K562 (cell line): ENCODE data around the gene FOXA3. TPM values are rescaled to one million over a fixed set of nuclear protein-coding genes. Genes with fewer than 3 reads are reported as not detected.

Experiments
- ARID1B ChIP-seq: fragments of 450-650 bp; IDR thresholded peaks from 2 replicates; pipeline ENCODE4 v1.6.1; 2016; ENCODE audit warnings: antibody characterized with exemption, mild to moderate bottlenecking, inconsistent platforms
- ARID2 ChIP-seq: fragments of 450-650 bp; IDR thresholded peaks from 2 replicates; pipeline ENCODE4 v1.6.1; 2017; ENCODE audit warnings: antibody characterized with exemption, mild to moderate bottlenecking
- BDP1 ChIP-seq: IDR thresholded peaks from 3 replicates; pipeline ENCODE4 v1.6.1; 2011; ENCODE audit not compliant: insufficient read length, insufficient read depth
- BHLHE40 ChIP-seq: IDR thresholded peaks from 2 replicates; pipeline ENCODE4 v1.6.1; 2011; ENCODE audit warnings: low read length, improper control_type of control experiment
- BMI1 ChIP-seq: fragments of 150-350 bp; IDR thresholded peaks from 2 replicates; pipeline ENCODE4 v1.6.1; 2014; ENCODE audit warnings: low read length
- CREB1 ChIP-seq, 2 experiments: sonication (generic) in 1 of 2; formaldehyde crosslinking in 1 of 2; IDR thresholded peaks; 2 replicates each; pipeline versions ENCODE4 v1.6.1 to v1.8.0; 2012 to 2022; ENCODE audit warnings: inconsistent platforms in 1 of 2, mild to moderate bottlenecking in 1 of 2, missing genetic modification reagents in 1 of 2, moderate library complexity in 1 of 2
- CREB3 ChIP-seq: fragments of 450-650 bp; conservative IDR thresholded peaks from 2 replicates; pipeline ENCODE4 v1.6.1; 2016; ENCODE audit warnings: missing genetic modification characterization, low read depth, mild to moderate bottlenecking, missing compliant biosample characterization, moderate library complexity
- CTCF ChIP-seq, 3 experiments: IDR thresholded peaks in 2 of 3; conservative IDR thresholded peaks in 1 of 3; 2 replicates each; pipeline ENCODE4 v1.5.1; 2011 to 2012; ENCODE audit warnings: low read length in 3 of 3, mild to moderate bottlenecking in 3 of 3, control low read depth in 2 of 3, improper control_type of control experiment in 1 of 3, inconsistent platforms in 1 of 3, low read depth in 1 of 3, mixed read lengths in 1 of 3, moderate library complexity in 1 of 3; ENCODE audit not compliant: insufficient read depth in 2 of 3
- ESRRA ChIP-seq: fragments of 450-650 bp; IDR thresholded peaks from 2 replicates; pipeline ENCODE4 v1.6.1; 2014; ENCODE audit warnings: low read depth, mild to moderate bottlenecking, moderate library complexity, borderline replicate concordance
- FOXJ2 ChIP-seq: fragments of 200-800 bp; sonication (Bioruptor generic); IDR thresholded peaks from 2 replicates; pipeline ENCODE4 v1.6.1; 2016; ENCODE audit warnings: missing genetic modification characterization, missing compliant biosample characterization
- GABPB2 ChIP-seq: fragments of 250-450 bp; sonication (Bioruptor Pico); conservative IDR thresholded peaks from 2 replicates; pipeline ENCODE4 v1.5.1; 2021; ENCODE audit warnings: mild to moderate bottlenecking
- HDAC2 ChIP-seq: fragments of 450-650 bp; IDR thresholded peaks from 2 replicates; pipeline ENCODE4 v1.6.1; 2016; ENCODE audit warnings: mild to moderate bottlenecking
- HLTF ChIP-seq: fragments of 450-650 bp; IDR thresholded peaks from 2 replicates; pipeline ENCODE4 v1.6.1; 2016
- HMG20B ChIP-seq: fragments of 250-450 bp; sonication (Bioruptor Pico); IDR thresholded peaks from 2 replicates; pipeline ENCODE4 v1.5.0; 2021; ENCODE audit warnings: mild to moderate bottlenecking
- ID3 ChIP-seq, 2 experiments: fragments of 250-450 bp in 1 of 2; fragments of 450-650 bp in 1 of 2; sonication (Bioruptor Pico) in 1 of 2; IDR thresholded peaks; 2 replicates each; pipeline versions ENCODE4 v1.6.1 to v1.8.0; 2016 to 2021; ENCODE audit warnings: mild to moderate bottlenecking in 2 of 2, moderate library complexity in 2 of 2, missing compliant biosample characterization in 1 of 2, missing genetic modification characterization in 1 of 2
- MCM7 ChIP-seq, 2 experiments: fragments of 450-650 bp; IDR thresholded peaks; 2 replicates each; pipeline ENCODE4 v1.6.1; 2016 to 2018
- NCOR1 ChIP-seq: fragments of 450-650 bp; IDR thresholded peaks from 2 replicates; pipeline ENCODE4 v1.6.1; 2016; ENCODE audit warnings: mild to moderate bottlenecking, moderate library complexity
- NR2F6 ChIP-seq: fragments of 450-650 bp; formaldehyde crosslinking; IDR thresholded peaks from 2 replicates; pipeline ENCODE4 v1.4.0; 2020; ENCODE audit warnings: mild to moderate bottlenecking
- PYGO2 ChIP-seq: fragments of 450-650 bp; IDR thresholded peaks from 2 replicates; pipeline ENCODE4 v1.6.1; 2016; ENCODE audit warnings: mild to moderate bottlenecking, missing genetic modification characterization, moderate library complexity, missing compliant biosample characterization
- SUPT5H ChIP-seq: fragments of 450-650 bp; IDR thresholded peaks from 2 replicates; pipeline ENCODE4 v1.6.1; 2016
- ZBTB1 ChIP-seq: sonication (generic); formaldehyde crosslinking; IDR thresholded peaks from 2 replicates; pipeline ENCODE4 v1.8.1; 2023; ENCODE audit warnings: missing genetic modification reagents, low read depth, mild to moderate bottlenecking, borderline replicate concordance
- ZNF174 ChIP-seq: fragments of 250-450 bp; sonication (Bioruptor Pico); IDR thresholded peaks from 2 replicates; pipeline ENCODE4 v1.4.0; 2020; ENCODE audit warnings: mild to moderate bottlenecking
- ZNF212 ChIP-seq: fragments of 450-650 bp; formaldehyde crosslinking; IDR thresholded peaks from 2 replicates; pipeline ENCODE4 v1.4.0; 2020; ENCODE audit warnings: mild to moderate bottlenecking
- polyA plus RNA-seq, 8 experiments: library from polyadenylated mRNA; depleted of rRNA in 4 of 8; stranded (reverse) in 5 of 8; unstranded in 3 of 8; fragments of >200 nt; fragmentation: Nextera tagmentation in 2 of 8; fragmentation: Illumina TruSeq in 1 of 8; extraction: Ambion mirVana in 2 of 8; extraction: Trizol in 1 of 8; gene quantifications; 2 replicates each; pipeline versions ENCODE4 v1.2.1 to v1.2.3, GENCODE V29; 2011 to 2014; ENCODE audit warnings: inconsistent platforms in 1 of 8, missing spikeins in 1 of 8
- total RNA-seq, 7 experiments: library from RNA; depleted of rRNA in 6 of 7; stranded (reverse); fragments of >200 nt in 6 of 7; fragmentation: Illumina TruSeq in 2 of 7; extraction: Trizol in 2 of 7; gene quantifications; 2 replicates each; pipeline versions ENCODE4 v1.2.1 to v1.2.3, GENCODE V29; 2011 to 2021; ENCODE audit warnings: low replicate concordance in 1 of 7
- TF ChIP-seq, protein P1 (sequence below): fragments of 250-450 bp; sonication (Bioruptor Pico); IDR thresholded peaks from 2 replicates; pipeline ENCODE4 v1.8.0; 2022; ENCODE audit warnings: inconsistent platforms

The FOXA3 gene
- total and polyA plus RNA-seq, 9 of the 15 experiments (the other 6 are each of a cell fraction or from before 2014, with no cell fraction given): 1.3 to 15.5 (median 4.7) TPM

DNA sequence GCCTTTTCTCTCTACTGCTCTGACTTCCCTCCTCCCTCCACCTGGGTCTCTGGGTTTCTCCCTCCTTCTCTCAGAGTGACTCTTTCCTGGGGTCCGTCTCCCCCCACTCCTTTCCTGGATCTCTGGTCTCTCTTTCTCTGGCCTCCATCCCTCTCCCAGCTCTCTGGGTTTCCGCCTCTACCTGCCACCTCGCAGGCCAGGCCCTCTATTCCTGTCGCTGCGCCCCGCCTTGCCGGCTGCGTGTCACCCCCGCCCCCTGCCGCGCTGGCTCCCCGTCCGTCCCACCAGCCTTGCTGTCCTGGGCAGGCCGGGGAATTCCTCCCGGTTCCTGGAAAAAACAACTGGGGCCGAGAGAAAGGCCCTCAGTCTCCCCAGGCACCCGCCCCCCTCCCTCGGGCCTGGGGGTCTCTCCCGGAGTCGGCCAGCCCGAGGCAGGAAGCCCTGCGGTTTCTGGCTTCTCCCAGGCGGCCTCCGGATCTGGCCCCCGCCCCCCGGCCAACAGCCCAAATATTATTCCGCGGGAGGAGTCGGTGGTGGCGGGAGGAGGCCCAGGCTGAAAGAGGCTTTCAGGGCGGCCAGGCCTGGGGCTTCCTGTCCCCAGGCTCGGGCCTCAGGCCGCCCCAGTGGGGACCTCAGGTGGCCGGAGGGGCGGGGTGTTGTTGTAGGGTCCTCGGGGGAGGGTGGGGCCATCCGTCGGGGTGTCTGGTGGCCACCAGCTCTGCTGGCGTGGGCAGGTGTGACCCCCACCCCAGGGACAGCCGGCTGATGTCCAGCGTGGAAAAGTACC is 12.5 kb downstream of the FOXA3 start (continued):
- TF ChIP-seq CREB3 (tag) (no peak), SUPT5H (peak; percentile 66), BMI1 (no peak), BHLHE40 (no peak), NR2F6 (CRISPR knock-in tag) (no peak), ESRRA (peak; percentile 59), ID3 (CRISPR knock-in tag; IDR thresholded peaks at IDR 0.05) (no peak), ID3 (tag; IDR thresholded peaks at IDR 0.05) (0 out of 2 replicates have a peak, but pooled peaks have one; percentile 48), FOXJ2 (tag) (no peak), ZNF212 (no peak), MCM7 (IDR thresholded peaks at IDR 0.05) (no peak), NCOR1 (no peak), HLTF (0 out of 2 replicates have a peak, but pooled peaks have one; percentile 73), HMG20B (CRISPR knock-in tag) (no peak), ARID1B (peak; percentile 70; the same call in 1 of the 2 replicates), ZNF174 (no peak), PYGO2 (no peak), ARID2 (peak; percentile 45; the same call in 1 of the 2 replicates), BDP1 (no peak), CREB1 (IDR thresholded peaks at IDR 0.05) (no peak; the same call in 1 of the 2 replicates), CREB1 (CRISPR knock-in tag; IDR thresholded peaks at IDR 0.05) (no peak), HDAC2 (0 out of 2 replicates have a peak, but pooled peaks have one; percentile 39), CTCF (IDR thresholded peaks at IDR 0.05 in 2 of 3, conservative IDR thresholded peaks at IDR 0.05 in 1 of 3; ENCODE audit: insufficient read depth in 2 of 3, low read depth in 1 of 3, low read length in 3 of 3) (no peak), ZBTB1 (CRISPR knock-in tag) (no peak), GABPB2 (CRISPR knock-in tag) (no peak)
- TF ChIP-seq, protein P1, sequence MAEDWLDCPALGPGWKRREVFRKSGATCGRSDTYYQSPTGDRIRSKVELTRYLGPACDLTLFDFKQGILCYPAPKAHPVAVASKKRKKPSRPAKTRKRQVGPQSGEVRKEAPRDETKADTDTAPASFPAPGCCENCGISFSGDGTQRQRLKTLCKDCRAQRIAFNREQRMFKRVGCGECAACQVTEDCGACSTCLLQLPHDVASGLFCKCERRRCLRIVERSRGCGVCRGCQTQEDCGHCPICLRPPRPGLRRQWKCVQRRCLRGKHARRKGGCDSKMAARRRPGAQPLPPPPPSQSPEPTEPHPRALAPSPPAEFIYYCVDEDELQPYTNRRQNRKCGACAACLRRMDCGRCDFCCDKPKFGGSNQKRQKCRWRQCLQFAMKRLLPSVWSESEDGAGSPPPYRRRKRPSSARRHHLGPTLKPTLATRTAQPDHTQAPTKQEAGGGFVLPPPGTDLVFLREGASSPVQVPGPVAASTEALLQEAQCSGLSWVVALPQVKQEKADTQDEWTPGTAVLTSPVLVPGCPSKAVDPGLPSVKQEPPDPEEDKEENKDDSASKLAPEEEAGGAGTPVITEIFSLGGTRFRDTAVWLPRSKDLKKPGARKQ (CRISPR knock-in tag): no peak
